Cardiac fibroblast (primary cell): Measurements from ENCODE around the gene ELAVL3.
A peak's percentile ranks its signal among the peaks of the same experiment; 100 is the strongest.
"Not testable (repeated sequence)": the region's sequence is repeated elsewhere in the genome, so short reads cannot be mapped to it uniquely, and the experiment has no call there.

ENCODE experiments used
- DNase-seq, 2 donors: peaks; one replicate each; pipeline versions ENCODE4 v3.0.0 to v3.0.0-alpha.2; 2010; ENCODE audit warnings: low read depth in 2 of 2
- H3K4me3 ChIP-seq, 2 donors: replicated peaks in 1 of 2; 1 replicate in 1 of 2; 2 replicates in 1 of 2; pipeline ENCODE4 v1.5.1; 2011; ENCODE audit warnings: low read depth in 2 of 2, low read length in 2 of 2, mild to moderate bottlenecking in 2 of 2, moderate library complexity in 1 of 2
- TF ChIP-seq, protein P1 (sequence below): IDR thresholded peaks from one replicate; pipeline ENCODE4 v1.5.1; 2011; ENCODE audit warnings: low read depth, mild to moderate bottlenecking, low read length, inconsistent platforms

ELAVL3 gene

DNA sequence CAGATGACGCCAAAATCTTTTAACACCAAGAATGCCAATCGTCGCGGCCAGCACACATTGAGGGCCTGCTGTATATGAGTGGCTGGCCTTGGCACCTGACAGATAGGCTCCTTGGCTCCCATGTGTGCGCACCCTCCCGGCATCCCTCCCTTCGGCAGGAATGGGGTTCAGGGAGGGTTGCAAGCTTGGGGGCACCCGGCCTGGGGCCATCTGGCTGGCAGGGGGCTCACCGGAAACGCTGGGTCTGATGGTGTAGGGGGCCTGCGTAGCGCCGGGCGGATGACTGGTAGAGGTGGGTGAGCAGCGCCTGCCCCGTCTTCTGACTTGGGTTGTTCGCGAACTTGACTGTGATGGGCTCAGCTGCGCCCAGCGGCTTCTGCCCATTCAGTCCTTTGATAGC is 23.0 kb downstream of the ELAVL3 start:
- no peak overlapping the region for H3K4me3 ChIP-seq
- TF ChIP-seq, protein P1, sequence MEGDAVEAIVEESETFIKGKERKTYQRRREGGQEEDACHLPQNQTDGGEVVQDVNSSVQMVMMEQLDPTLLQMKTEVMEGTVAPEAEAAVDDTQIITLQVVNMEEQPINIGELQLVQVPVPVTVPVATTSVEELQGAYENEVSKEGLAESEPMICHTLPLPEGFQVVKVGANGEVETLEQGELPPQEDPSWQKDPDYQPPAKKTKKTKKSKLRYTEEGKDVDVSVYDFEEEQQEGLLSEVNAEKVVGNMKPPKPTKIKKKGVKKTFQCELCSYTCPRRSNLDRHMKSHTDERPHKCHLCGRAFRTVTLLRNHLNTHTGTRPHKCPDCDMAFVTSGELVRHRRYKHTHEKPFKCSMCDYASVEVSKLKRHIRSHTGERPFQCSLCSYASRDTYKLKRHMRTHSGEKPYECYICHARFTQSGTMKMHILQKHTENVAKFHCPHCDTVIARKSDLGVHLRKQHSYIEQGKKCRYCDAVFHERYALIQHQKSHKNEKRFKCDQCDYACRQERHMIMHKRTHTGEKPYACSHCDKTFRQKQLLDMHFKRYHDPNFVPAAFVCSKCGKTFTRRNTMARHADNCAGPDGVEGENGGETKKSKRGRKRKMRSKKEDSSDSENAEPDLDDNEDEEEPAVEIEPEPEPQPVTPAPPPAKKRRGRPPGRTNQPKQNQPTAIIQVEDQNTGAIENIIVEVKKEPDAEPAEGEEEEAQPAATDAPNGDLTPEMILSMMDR: no peak
- DNase-seq: no peak

DNA sequence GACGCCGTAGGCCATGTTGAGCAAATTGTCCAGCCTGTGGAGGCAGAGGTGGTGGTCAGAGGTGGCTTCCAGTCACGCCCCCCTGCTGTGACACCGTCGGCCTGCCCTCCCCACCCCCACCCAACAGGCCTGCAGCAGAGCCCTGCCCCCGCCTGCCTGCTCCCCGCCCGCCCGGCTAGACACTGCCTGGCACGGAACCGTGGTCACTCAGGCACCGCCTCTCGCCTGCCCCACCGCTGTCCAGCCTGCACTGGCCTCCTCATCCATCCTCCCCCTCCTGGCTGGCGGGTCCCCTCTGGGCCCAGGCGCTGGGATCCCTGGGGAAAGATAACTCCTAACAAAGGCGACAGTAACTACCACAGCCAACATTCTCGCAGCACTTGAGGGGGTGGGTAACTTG is 23.7 kb downstream of the ELAVL3 start:
- no peak overlapping the region for H3K4me3 ChIP-seq
- DNase-seq: no peak
- TF ChIP-seq, protein P1: no peak

- no peak for DNase-seq
- no peak overlapping the region for H3K4me3 ChIP-seq
- TF ChIP-seq, protein P1: no peak
Measured at GRCh38 chr19:11456659-11457058, 24.2 kb downstream of the ELAVL3 start.

DNA sequence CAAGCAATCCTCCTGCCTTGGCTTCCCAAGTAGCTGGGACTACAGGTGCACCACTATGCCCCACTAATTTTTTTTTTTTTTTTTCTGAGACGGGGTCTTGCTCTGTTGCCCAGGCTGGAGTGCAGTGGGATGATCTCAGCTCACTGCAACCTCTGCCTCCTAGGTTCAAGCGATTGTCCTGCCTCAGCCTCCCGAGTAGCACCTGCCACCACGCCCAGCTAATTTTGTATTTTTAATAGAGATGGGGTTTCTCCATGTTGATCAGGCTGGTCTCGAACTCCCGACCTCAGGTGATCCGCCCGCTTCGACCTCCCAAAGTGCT is 25.7 kb downstream of the ELAVL3 start:
- DNase-seq, H3K4me3 ChIP-seq: not testable (repeated sequence)

GRCh38 chr19:11453468-11454341 is 27.1 kb downstream of the ELAVL3 start:
- DNase-seq: no peak
- TF ChIP-seq, protein P1: peak; percentile 47
- H3K4me3 ChIP-seq: no peak overlapping the region

DNA sequence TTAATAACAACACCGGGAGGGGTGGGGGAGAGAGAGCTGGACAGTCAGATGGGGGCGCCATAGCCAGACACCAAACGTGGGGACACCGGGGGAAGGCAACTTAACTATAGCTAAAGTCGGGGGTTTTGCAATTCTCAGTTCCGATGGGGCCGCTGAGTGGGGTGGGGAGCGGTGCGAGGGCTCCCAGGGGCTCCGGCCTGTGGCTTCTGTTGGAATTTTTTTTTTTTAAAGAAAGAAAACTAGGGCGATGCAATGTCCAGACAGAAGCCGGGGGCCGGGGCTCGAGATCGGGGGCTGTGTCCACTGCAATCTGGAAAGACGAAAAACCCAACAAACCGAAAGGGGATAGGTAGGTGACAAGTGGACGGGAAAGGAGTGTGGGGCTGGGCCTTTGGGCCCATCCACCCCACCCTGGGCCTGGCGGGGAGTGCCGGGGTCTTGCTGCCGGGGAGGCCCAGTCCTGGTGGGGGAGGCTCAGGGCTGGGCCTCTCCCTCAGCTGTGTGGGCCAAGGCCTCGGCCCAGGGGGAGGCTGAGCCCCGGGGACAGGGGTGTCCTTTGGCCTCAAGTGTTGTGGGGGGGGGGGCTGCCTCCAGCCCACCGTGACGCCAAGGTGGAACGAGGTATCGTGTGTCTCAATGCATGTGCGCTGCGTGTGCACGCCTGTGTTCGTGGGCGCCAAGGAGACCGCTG is 28.1 kb downstream of the ELAVL3 start:
- no peak for DNase-seq
- no peak overlapping the region for H3K4me3 ChIP-seq
- TF ChIP-seq, protein P1: no peak

DNA sequence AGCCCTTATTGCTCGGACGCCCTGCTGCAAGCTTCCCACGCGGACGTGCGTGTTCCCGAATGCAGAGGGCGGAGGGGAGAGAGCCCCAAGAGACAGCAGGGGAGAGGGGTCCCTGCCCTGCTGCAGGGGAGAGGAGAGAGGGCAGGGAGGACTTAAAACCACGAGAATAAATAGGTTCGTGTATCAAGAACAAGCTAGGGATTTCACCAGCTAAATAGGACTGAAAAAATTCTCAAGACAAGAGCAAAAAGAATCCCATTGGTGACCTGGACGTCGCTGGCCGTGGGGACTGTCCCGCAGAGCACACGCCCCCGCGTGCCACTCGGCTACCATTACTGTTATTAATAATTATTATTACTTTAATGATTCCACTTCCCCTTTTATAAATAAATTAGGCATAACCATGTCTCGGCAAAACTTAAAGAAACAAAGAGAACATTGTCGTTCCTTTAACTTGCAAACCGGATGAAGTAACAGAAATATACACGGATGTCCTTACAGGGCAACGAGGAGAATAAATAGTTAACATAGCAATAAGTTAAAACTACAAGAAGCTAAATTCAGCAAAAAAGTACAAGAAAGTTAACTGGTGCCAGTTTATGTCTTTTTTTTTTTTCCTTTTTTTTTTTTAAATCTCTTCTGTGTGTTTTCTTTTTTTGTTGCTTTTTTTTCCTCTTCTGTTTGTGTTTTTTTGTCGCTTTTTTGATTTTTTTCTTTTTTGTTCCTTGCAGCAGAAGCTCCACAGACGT is 28.8 kb downstream of the ELAVL3 start:
- no peak overlapping the region for H3K4me3 ChIP-seq
- TF ChIP-seq, protein P1: no peak
- no peak for DNase-seq
